ENCODE measurements around the gene SMAD3.

The SMAD3 gene

GRCh38 chr15:67154249-67154648 is 88.8 kb downstream of the SMAD3 start:
- no peak for DNase-seq
- TF ChIP-seq EZH2 (IDR thresholded peaks at IDR 0.05; ENCODE audit: borderline replicate concordance, low read depth, low read length, severe bottlenecking) (no peak), CTCF (IDR thresholded peaks at IDR 0.05; ENCODE audit: borderline replicate concordance, extremely low read depth, low read length, poor library complexity, severe bottlenecking) (no peak)
- Histone ChIP-seq H3K79me2 (ENCODE audit: insufficient read depth, low read length) (no peaks in the 10 kb centered on the region), H3K36me3 (ENCODE audit: insufficient read depth, low read length) (no peaks in the 10 kb centered on the region), H3K9ac (ENCODE audit: low read depth, low read length) (no peak overlapping the region), H3K4me3 (ENCODE audit: low read depth in 1 of 2, low read length in 2 of 2) (no peak overlapping the region), H3K27ac (ENCODE audit: low read length) (no peak overlapping the region), H3K4me1 (ENCODE audit: insufficient read depth, low read length) (no peaks in the 10 kb centered on the region), H3K27me3 (ENCODE audit: insufficient read depth, low read length, poor library complexity) (no peaks in the 10 kb centered on the region), H3K4me2 (ENCODE audit: insufficient read depth, low read length) (no peak overlapping the region), H2AFZ (ENCODE audit: low read depth, low read length) (no peak overlapping the region), H4K20me1 (ENCODE audit: insufficient read depth, low read length) (no peaks in the 10 kb centered on the region), H3K9me3 (ENCODE audit: insufficient read depth, low read length, severe bottlenecking) (no peaks in the 10 kb centered on the region)
- no peak for ATAC-seq (ENCODE audit: insufficient read depth, low read depth)

GRCh38 chr15:67156426-67156825 is 91.0 kb downstream of the SMAD3 start:
- H3K9me3 ChIP-seq (ENCODE audit: insufficient read depth, low read length, severe bottlenecking) = no peaks in the 10 kb centered on the region
- H3K79me2 ChIP-seq (ENCODE audit: insufficient read depth, low read length) = no peaks in the 10 kb centered on the region
- no peak overlapping the region for H3K4me3 ChIP-seq (ENCODE audit: low read depth in 1 of 2, low read length in 2 of 2)
- H3K36me3 ChIP-seq (ENCODE audit: insufficient read depth, low read length) = no peaks in the 10 kb centered on the region
- no peaks in the 10 kb centered on the region for H3K4me1 ChIP-seq (ENCODE audit: insufficient read depth, low read length)
- no peak overlapping the region for H3K4me2 ChIP-seq (ENCODE audit: insufficient read depth, low read length)
- H3K9ac ChIP-seq (ENCODE audit: low read depth, low read length) = no peak overlapping the region
- no peaks in the 10 kb centered on the region for H4K20me1 ChIP-seq (ENCODE audit: insufficient read depth, low read length)
- no peak overlapping the region for H2AFZ ChIP-seq (ENCODE audit: low read depth, low read length)
- H3K27ac ChIP-seq (ENCODE audit: low read length) = no peak overlapping the region
- DNase-seq (no peak), ATAC-seq (ENCODE audit: insufficient read depth, low read depth) (no peak)
- no peak for TF ChIP-seq EZH2 (IDR thresholded peaks at IDR 0.05; ENCODE audit: borderline replicate concordance, low read depth, low read length, severe bottlenecking)
- TF ChIP-seq CTCF (IDR thresholded peaks at IDR 0.05; ENCODE audit: borderline replicate concordance, extremely low read depth, low read length, poor library complexity, severe bottlenecking) = no peak
- H3K27me3 ChIP-seq (ENCODE audit: insufficient read depth, low read length, poor library complexity) = no peaks in the 10 kb centered on the region

- no peak overlapping the region for H3K4me2 ChIP-seq (ENCODE audit: insufficient read depth, low read length)
- no peak overlapping the region for H3K4me3 ChIP-seq (ENCODE audit: low read depth in 1 of 2, low read length in 2 of 2)
- no peaks in the 10 kb centered on the region for H3K27me3 ChIP-seq (ENCODE audit: insufficient read depth, low read length, poor library complexity)
- no peak overlapping the region for H3K9ac ChIP-seq (ENCODE audit: low read depth, low read length)
- H3K9me3 ChIP-seq (ENCODE audit: insufficient read depth, low read length, severe bottlenecking) = no peaks in the 10 kb centered on the region
- DNase-seq (no peak), ATAC-seq (ENCODE audit: insufficient read depth, low read depth) (no peak)
- no peaks in the 10 kb centered on the region for H3K36me3 ChIP-seq (ENCODE audit: insufficient read depth, low read length)
- no peak overlapping the region for H2AFZ ChIP-seq (ENCODE audit: low read depth, low read length)
- no peaks in the 10 kb centered on the region for H3K79me2 ChIP-seq (ENCODE audit: insufficient read depth, low read length)
- H4K20me1 ChIP-seq (ENCODE audit: insufficient read depth, low read length) = no peaks in the 10 kb centered on the region
- H3K27ac ChIP-seq (ENCODE audit: low read length) = no peak overlapping the region
- H3K4me1 ChIP-seq (ENCODE audit: insufficient read depth, low read length) = no peaks in the 10 kb centered on the region
- TF ChIP-seq EZH2 (IDR thresholded peaks at IDR 0.05; ENCODE audit: borderline replicate concordance, low read depth, low read length, severe bottlenecking) = no peak
- TF ChIP-seq CTCF (IDR thresholded peaks at IDR 0.05; ENCODE audit: borderline replicate concordance, extremely low read depth, low read length, poor library complexity, severe bottlenecking) = no peak
These were observed 91.4 kb downstream of the SMAD3 start for GRCh38 chr15:67156834-67157233.
